Stimulated activated CD8-positive, alpha-beta memory T cell treated with anti-CD3 and anti-CD28 coated beads, Interleukin-15, amount 100 ng/mL, for 1 hour (primary cell): ENCODE data around the gene MED17.
"Not testable (repeated sequence)": the region's sequence is repeated elsewhere in the genome, so short reads cannot be mapped to it uniquely, and the experiment has no call there.

Experiments used
- DNase-seq: peaks from one replicate; pipeline ENCODE4 v3.0.0-alpha.2; 2020; ENCODE audit warnings: low read depth

The MED17 gene, protein sequence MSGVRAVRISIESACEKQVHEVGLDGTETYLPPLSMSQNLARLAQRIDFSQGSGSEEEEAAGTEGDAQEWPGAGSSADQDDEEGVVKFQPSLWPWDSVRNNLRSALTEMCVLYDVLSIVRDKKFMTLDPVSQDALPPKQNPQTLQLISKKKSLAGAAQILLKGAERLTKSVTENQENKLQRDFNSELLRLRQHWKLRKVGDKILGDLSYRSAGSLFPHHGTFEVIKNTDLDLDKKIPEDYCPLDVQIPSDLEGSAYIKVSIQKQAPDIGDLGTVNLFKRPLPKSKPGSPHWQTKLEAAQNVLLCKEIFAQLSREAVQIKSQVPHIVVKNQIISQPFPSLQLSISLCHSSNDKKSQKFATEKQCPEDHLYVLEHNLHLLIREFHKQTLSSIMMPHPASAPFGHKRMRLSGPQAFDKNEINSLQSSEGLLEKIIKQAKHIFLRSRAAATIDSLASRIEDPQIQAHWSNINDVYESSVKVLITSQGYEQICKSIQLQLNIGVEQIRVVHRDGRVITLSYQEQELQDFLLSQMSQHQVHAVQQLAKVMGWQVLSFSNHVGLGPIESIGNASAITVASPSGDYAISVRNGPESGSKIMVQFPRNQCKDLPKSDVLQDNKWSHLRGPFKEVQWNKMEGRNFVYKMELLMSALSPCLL

DNA sequence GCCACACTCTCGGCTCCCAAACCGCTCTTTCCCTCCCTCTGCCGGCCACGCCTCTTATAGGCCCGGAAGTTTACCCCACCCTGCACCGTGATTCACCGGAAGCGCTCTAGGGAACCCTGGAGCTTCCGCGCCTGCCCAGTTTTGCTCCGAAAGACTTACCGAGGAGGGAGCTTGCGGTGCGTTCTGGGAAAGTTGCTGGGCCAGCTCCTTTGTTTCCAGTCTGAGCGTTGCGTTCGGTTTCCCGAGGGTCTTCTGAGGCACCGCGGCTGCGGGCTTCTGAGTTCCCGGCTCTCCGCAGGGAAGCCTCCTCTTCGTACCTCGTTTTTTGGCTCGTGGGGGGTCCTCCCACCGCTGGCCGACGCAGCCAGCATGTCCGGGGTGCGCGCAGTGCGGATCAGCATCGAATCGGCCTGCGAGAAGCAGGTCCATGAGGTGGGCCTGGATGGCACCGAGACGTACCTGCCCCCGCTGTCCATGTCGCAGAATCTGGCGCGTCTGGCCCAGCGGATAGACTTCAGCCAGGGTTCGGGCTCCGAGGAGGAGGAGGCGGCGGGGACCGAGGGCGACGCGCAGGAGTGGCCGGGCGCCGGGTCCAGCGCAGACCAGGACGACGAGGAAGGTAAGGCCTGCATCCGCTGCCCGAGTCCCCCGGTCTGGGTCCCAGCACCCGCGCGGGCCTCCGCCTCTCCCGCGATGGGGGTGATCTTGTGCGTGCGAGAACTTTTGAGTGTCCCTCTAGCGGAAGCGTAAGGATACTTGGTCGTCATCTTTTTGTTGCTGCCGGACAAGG is at the start of gene MED17:
TSS of gene MED17 (plus strand) at position 138 of the 790 bp plus-strand sequence. CDS start at position 370, 232 bp downstream.
- peak; percentile 78 for DNase-seq

DNA sequence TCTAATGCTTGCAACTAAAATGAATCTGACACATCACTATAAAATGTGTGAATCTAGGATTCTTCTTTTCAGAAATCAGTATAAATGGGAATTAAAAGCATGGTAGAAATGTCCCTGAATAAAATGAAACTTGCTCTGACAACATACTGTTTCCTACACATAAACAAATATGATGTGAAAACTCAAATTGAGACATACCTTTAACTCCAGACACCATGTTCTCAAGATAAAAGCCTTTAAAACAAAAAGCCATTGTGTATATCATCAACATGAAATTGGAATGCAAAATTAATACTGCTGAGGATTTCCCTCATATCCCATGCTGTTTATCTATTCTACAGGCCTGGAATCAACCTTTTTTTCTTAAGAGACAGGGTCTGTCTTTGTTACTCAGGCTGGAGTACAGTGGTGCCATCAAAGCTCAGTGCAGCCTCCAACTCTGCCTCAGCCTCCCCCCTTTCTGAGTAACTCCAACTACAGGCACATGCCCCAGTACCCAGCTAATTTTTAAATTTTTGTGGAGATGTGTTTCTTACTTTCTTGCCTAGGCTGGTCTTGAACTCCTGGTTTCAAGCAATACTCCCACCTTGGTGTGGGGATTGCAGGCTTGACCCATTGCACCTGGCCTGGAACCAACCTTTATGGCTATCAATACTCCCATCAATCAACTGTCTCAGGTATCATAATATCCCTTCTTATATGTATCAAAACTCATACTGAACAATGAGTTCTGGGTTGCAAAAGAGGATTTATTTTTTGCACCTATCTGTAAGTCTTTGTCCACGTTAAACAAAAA is 49.5 kb upstream of the MED17 start:
- no peak for DNase-seq

DNA sequence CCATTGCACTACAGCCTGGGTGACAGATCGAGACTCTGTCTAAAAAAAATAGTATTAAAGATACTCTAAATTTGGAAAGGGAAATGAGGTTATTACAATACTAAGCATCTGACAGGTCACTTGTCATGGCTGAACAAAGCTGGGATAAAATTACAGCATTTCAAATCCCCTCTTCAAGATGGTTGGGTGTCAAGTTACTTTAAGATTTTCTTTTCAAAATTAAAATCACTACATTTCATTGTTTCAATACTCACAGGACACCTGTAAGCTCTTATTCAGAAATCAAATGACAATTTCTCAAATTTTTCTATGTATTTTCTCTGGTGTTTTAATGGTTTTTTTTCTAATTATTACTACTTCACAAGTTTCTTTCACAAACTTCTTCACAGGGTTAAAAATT is 48.5 kb upstream of the MED17 start:
- DNase-seq, result no peak

DNA sequence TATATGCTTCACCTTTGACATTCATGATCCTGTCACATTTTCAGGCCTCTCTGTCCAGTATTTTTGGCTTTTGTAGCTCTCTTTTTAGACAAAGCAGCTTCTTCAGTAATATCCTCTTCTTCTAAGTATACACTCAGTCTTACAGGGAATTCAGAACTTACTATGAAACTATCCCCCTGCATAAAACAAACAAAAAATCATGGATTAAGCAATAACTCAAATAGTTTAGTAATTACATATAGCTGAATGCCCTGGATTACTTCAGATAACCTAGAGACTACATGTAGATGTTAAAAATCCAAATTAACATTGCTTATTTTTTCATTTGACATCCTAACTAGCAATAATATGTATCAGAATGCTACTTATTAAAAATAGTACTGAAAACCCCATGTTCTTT is 48.0 kb upstream of the MED17 start:
- DNase-seq, result no peak

DNA sequence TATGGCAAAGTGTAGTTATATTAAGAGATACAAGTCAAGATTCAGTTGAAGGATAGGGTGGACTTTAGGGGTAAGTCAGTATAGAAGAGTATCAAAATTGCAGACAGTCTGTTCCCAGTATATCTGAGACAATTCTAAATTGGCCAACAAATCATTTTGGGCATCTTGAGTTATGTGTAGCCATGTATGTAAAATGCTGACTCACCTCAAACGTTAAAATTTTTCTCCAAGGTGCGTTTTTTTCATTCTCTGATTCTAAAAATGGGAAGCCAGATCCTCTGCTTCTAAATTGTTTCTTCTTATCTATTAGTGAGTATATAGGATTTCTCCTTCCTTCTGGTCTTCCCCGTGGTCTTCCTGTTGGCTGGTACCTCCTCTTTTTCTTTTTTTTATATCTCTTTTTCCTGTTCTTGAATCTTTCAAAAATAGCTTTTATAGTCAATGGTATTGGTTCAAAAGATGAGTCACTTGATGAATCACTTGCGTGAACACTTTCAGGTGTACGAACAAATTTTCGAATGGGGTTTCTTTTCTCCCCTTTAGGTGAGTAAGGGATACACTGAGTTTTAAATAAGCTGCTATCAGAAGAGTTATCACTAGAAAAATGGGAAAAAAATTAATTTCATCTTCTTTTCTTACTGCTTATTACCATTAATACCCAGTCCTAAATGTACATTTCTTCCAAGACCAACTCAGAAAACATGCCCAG is 46.0 kb upstream of the MED17 start:
- no peak for DNase-seq

DNA sequence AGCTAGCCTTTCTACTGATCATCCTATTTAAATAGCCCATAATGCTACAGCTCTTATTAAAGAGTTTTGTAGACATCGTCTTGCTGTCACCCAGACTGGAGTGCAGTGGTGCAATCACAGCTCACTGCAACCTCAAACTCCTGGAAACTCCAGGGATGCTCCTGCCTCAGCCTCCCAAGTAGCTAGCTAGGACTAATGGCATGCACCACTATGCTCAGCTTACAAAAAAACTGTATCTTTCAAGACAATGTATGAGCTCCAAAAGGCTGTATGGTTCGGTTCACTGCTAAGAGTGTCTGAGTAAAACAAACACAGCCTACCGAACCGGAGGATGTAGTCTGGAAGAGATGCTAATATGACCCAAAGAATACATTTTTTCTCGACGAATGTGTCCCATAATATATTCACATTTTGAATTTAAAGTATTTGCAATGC is 45.4 kb upstream of the MED17 start:
- no peak for DNase-seq

DNA sequence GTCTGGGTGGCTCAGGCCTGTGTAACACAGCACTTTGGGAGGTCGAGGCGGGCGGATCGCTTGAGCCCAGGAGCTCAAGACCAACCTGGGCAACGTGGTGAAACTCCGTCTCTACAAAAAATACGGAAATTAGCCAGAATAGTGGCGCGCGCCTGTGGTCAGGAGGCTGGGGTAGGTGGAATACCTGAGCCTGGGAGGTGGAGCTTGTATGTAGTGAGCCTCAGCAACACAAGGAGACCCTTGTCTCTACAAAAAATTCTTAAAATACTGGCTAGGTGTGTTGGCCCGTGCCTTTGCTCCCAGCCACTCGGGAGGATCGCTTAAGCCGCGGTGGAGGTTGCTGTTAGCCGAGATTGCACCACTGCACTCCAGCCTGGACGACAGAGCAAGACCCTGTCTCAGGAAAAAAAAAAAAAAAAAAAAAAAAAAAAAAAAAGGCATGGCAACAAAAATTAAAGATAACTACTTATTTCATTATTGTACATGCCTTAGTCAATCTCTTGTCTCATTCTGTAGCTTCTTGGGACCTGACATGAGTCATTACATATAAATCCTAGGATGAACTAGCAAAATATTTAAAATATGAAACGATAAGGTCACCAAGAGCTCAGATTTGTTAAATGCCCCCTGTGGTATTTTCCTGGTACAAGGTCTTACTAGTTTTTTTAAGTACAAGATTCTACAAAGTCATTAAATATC is 43.9 kb upstream of the MED17 start:
- no peak for DNase-seq

DNA sequence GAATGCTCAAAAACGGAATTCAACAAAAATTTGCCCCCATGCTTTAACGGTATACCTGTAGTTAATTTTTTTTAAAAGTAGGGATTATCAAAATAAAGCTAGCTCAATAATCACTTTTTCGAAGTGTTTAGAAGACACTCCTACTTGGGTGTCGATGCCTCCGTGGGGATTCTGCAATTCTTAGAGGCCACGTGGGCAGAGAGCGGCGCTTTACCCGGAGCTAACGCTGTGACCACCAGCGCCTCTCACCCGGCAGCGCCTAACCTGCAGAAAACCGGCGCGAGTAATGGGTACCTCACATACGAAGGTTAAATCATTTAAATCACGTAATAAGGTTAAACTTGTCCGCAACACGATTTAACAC is 43.4 kb upstream of the MED17 start:
- peak; percentile 32 for DNase-seq

DNA sequence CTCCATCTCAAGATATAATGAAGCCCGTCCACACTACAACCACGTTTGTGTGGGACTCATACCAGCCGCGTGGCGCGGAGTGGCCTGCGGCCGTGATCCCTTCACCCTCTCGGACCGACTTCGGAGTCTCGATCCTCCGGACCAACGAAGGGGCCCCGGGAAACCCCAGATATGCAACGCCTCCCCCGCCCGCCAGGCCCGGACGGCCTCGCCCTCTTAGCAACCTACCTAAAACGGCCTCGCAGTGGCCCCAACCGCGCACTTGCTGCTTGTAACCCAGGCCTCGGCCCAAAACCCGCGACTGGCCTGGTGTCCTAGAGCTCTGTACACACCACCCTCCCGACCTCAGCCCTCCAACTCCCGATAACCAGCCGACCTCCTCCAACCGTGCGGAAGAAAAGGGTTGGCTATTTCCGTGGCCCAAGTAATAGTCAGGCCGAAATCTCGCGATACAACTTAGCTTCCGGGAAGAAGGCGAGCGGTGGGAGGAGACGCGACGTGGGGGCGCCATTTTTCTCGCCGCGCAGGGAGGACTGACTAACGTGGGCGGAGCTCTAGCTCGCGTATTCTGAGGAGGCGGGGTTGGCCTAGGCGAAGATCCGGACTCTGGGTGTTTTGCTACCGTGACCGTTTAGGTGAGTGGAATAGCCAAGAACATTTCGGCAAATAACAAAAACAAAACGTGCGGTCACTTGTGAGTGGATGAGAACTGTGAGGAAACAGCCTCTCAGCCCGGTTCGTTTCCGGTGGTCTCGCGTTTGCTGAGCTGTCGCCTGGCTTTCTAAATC is 42.8 kb upstream of the MED17 start, which contains the start of the genes C11orf54 and TAF1D:
TSS of gene C11orf54 (plus strand) at position 579 of the 788 bp plus-strand sequence. CDS start 5,722 bp downstream, outside the sequence.
TSS of gene TAF1D (minus strand) at position 402 of the 788 bp plus-strand sequence. CDS start 2,191 bp downstream, outside the sequence.
- peak; percentile 94 for DNase-seq

DNA sequence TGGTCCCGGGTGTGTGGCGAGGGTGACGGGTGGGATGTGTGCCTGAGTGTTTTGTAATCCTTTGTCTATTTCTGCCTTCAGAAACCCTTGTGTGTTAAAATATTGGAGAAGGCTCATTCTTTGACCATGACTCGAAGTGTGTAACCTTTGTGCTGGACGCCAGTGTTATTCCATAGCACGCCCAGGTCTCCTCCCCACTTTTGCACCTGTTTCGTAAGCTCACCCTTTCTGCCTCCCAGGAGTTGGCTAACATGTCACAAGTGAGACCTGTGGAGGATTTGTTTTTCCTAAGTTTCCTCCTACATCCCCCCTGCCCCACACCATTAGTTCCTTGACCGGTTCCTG is 42.2 kb upstream of the MED17 start:
- DNase-seq, result no peak

DNA sequence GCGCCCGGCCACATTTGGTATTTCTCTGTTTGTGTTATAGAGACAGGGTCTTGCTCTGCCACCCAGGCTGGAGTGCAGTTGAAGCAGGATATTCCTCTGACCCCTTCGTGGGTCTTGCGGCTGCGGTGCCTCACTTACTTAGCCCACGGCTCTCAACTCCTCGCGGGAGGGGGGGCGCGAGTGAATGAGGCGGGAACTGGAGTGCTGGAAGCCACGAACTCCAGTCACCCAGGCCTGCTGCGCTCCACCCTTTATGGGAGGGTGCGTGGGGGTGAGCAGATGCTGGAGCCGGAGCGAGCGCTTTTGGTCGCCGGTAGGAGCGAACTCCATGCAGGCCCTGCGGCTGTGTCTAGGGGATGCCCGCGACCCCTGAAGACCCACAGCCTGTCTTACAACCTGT is 40.8 kb upstream of the MED17 start:
- no peak for DNase-seq

DNA sequence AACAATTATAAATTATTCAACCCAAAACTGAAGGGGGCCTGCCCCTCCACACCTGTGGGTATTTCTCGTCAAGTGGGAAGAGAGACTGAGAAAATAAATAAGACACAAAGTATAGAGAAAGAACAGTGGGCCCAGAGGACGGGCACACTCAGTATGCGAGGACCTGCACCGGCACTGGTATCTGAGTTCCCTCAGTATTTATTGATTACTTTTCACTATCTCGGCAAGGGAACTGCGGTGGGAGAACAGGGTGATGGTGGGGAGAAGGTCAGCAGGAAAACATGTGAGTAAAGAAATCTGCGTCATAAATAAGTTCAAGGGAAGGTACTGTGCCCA is 39.4 kb upstream of the MED17 start:
- DNase-seq, result no peak

DNA sequence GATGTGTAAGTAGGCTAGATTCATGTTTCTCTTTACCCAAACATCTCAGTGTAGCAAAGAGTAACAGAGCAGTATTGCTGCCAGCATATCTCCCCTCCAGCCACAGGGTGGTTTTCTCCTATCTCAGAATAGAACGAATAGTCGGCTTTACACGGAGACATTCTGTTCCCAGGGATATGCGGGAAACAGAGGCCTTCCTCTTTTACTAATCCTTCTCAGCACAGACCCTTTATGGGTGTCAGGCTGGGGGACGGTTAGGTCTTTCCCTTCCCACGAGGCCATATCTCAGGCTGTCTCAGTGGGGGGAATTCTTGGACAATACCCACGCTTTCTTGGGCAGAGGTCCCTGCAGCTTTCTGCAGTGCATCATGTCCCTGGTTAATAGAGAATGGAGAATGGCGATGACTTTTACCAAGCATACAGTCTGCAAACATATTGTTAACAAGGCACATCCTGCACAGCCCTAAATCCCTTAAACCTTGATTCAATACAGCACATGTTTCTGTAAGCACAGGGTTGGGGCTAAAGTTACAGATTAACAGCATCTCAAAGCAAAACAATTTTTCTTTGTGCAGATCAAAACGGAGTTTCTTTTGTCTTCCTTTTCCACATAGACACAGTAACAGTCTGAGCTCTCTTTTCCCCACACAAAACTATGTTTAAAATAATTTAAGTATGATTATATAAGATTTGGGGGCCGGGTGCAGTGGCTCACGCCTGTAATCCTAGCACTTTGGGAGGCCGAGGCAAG is 38.9 kb upstream of the MED17 start:
- not testable (repeated sequence) for DNase-seq

DNA sequence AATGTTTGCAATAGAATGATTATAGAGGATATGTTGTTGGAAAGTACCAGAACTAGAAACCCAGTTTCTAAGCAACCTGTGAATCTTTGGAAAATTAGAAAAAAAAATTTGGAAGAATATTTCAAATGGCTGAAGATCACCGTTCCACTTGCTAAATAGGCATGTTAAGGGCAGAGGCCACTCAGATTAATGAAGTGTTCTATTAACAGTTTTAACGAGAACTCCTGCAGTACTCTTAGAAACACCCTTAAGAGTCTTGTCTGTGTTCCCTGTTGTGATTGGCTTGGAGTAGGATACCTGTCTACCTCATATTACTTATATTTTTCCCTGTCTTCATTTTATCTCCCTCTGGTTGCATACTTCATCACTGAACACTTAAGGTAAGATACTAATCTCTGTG is 38.0 kb upstream of the MED17 start:
- no peak for DNase-seq

DNA sequence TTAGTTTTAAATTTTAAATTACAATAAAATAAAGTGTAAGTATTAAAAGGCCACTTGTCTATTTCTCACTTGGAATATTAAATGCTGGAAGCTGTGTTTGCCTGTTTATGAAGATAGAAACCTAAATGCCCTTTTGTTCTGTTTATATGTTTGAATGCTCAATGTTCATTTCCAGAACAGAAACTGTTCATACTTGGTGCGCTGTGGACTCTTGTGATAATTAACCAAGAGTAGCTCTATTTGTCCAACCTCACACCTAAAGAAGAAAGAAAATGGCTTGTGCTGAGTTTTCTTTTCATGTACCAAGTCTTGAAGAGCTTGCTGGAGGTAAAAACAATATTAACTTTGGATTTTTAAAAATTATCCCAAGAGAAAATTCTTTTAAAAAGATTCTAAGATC is 37.0 kb upstream of the MED17 start:
- no peak for DNase-seq

DNA sequence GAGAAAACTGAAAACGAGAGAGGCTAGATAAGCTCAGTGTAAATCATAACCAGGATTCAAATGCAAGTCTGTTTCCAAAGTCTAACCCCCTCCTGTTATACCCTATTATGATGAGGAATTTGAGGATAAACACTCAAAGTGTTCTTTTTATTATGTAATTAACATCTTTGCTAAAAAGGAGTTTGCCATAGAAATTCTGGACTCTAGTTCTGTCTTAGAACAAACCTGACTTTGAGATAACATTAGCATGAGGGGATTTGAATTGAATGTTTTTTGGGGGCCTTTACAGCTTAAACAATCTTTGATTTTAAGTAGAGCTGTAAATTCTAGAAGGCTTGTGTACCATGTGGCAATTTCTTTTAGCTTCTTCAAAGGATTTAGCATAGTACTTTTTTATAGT is 33.1 kb upstream of the MED17 start:
- no peak for DNase-seq

DNA sequence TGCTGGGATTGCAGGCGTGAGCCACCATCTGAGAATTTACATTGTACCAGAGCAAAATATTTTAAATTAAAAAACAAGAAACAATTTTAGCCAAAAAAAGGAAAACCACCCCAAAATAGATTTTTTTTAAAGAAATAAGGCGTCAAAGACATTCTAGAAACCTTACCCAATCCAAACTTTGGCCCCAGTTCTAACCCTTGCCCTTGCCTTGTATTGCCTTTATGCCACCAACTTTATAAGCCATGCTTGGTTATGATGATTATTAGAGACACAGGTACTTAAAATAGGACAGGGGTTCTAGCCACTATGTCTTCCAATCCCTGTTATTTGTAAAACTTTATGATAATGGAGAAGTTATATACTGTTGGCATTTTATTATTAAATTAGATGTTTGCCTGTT is 30.8 kb upstream of the MED17 start:
- no peak for DNase-seq

DNA sequence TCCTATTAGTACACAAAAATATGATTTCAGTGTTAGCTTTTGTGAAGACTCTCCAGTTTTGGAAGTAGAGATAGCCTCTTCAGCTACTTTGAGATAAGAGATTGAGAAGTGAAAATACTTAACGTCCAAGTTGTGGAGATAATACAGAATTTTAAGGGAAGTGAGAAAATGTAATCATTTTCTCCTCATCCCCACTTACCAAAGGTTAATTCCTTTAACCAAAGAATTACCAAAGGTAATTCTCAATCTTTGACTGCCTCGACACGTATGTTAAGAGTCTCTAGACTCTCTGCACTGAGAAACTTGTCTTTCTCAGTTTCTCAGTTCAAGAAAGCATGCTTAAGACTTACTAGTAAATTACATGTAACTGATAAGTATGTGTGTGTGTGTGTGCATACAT is 27.3 kb upstream of the MED17 start:
- DNase-seq, result no peak

DNA sequence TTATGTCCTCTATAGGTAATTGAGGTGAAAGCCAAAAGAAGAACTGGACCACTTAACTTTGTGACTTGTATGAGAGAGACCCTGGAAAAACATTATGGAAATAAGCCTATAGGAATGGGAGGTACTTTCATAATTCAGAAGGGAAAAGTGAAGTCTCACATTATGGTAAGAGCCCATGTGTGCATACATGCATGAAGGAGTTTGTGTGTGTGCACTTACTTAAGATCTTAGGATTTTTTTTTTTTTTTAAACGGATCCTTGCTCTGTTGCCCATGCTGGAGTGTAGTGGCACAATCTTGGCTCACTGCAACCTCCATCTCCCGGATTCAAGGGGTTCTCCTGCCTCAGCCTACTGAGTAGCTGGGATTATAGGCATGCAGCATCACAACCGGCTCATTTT is 26.8 kb upstream of the MED17 start:
- DNase-seq, result no peak
